SK-N-SH (cell line): ENCODE results near the gene MOBP. TPM values are rescaled to one million over a fixed set of nuclear protein-coding genes. Genes with fewer than 3 reads are reported as not detected.

Source experiments
- CTCF ChIA-PET: fragments of 300-600, 350-600 bp; formaldehyde crosslinking; extraction: SDS; loops from one replicate; lab custom pipeline; 2021; lab: Yijun Ruan, JAX
- POLR2A ChIA-PET: fragments of 350-600 bp; sonication (Branson Sonifier 250); formaldehyde crosslinking; extraction: SDS; loops from one replicate; lab custom pipeline; 2020; ENCODE audit warnings: antibody characterized with exemption, inconsistent platforms; lab: Yijun Ruan, JAX
- DNase-seq: peaks from one replicate; pipeline ENCODE4 v3.0.0; 2012
- H2AFZ ChIP-seq: fragments of 200-600 bp; sonication (generic); 2 replicates; pipeline ENCODE4 v1.8.1; 2016; ENCODE audit warnings: antibody characterized with exemption, mild to moderate bottlenecking, low read depth
- H3F3A ChIP-seq: fragments of 200-600 bp; sonication (generic); replicated peaks from 2 replicates; pipeline ENCODE3; 2016; ENCODE audit warnings: antibody characterized with exemption, mild to moderate bottlenecking; ENCODE audit not compliant: insufficient read depth
- H3K27ac ChIP-seq, 2 experiments: fragments of 200-500 bp in 1 of 2; fragments of 200-600 bp in 1 of 2; sonication (Bioruptor generic) in 1 of 2; sonication (generic), shearing (Covaris generic) in 1 of 2; 2 replicates each; pipeline versions ENCODE4 v1.5.1 to v1.6.1; 2014 to 2016; ENCODE audit warnings: low read depth in 2 of 2, inconsistent platforms in 1 of 2, low read length in 1 of 2, mild to moderate bottlenecking in 1 of 2, mixed read lengths in 1 of 2
- H3K27me3 ChIP-seq: fragments of 200-600 bp; sonication (generic), shearing (Covaris generic); 2 replicates; pipeline ENCODE4 v1.6.1; 2016; ENCODE audit warnings: mixed run types; ENCODE audit not compliant: insufficient read depth
- H3K36me3 ChIP-seq, 2 experiments: fragments of 200-500 bp in 1 of 2; fragments of 200-600 bp in 1 of 2; sonication (Bioruptor generic) in 1 of 2; sonication (generic) in 1 of 2; replicated peaks in 1 of 2; 2 replicates each; pipeline versions ENCODE3 to v1.5.1; 2014 to 2016; ENCODE audit warnings: low read length in 1 of 2, mild to moderate bottlenecking in 1 of 2; ENCODE audit not compliant: insufficient read depth in 2 of 2, control insufficient read depth in 1 of 2
- H3K4me1 ChIP-seq, 2 experiments: fragments of 200-500 bp in 1 of 2; fragments of 200-600 bp in 1 of 2; sonication (Bioruptor generic) in 1 of 2; sonication (generic), shearing (Covaris generic) in 1 of 2; 2 replicates each; pipeline versions ENCODE4 v1.5.1 to v1.6.1; 2014 to 2016; ENCODE audit warnings: low read depth in 1 of 2, low read length in 1 of 2, mixed run types in 1 of 2; ENCODE audit not compliant: insufficient read depth in 2 of 2, control insufficient read depth in 1 of 2
- H3K4me2 ChIP-seq: fragments of 200-600 bp; sonication (generic), shearing (Covaris generic); 2 replicates; pipeline ENCODE4 v1.6.1; 2017; ENCODE audit warnings: mixed run types
- H3K4me3 ChIP-seq, 2 experiments: fragments of 200-500 bp in 1 of 2; fragments of 200-600 bp in 1 of 2; sonication (Bioruptor generic) in 1 of 2; sonication (generic), shearing (Covaris generic) in 1 of 2; 2 replicates each; pipeline versions ENCODE4 v1.5.1 to v1.8.1; 2014 to 2016; ENCODE audit warnings: low read depth in 2 of 2, inconsistent platforms in 1 of 2, low read length in 1 of 2, mild to moderate bottlenecking in 1 of 2, mixed read lengths in 1 of 2, moderate library complexity in 1 of 2
- H3K79me2 ChIP-seq: fragments of 200-600 bp; sonication (generic); 2 replicates; pipeline ENCODE4 v1.8.1; 2017; ENCODE audit warnings: mild to moderate bottlenecking; ENCODE audit not compliant: insufficient read depth
- H3K9ac ChIP-seq: fragments of 200-600 bp; sonication (generic); 2 replicates; pipeline ENCODE4 v1.6.1; 2017; ENCODE audit warnings: mixed run types
- H3K9me2 ChIP-seq: fragments of 200-600 bp; sonication (generic); 2 replicates; pipeline ENCODE4 v1.6.1; 2017; ENCODE audit warnings: mixed run types
- H3K9me3 ChIP-seq: fragments of 200-600 bp; sonication (generic); 2 replicates; pipeline ENCODE4 v1.6.1; 2017; ENCODE audit warnings: mixed run types, mild to moderate bottlenecking, moderate library complexity
- H4K20me1 ChIP-seq: fragments of 200-600 bp; sonication (generic); 2 replicates; pipeline ENCODE4 v1.6.1; 2017; ENCODE audit warnings: mild to moderate bottlenecking, mixed run types; ENCODE audit not compliant: insufficient read depth
- CHD2 ChIP-seq: fragments of 150-350 bp; IDR thresholded peaks from 2 replicates; pipeline ENCODE4 v1.6.1; 2018; ENCODE audit warnings: low read length; ENCODE audit not compliant: partially characterized antibody
- ELF1 ChIP-seq: IDR thresholded peaks from 2 replicates; pipeline ENCODE4 v1.4.0; 2012
- FOSL2 ChIP-seq: IDR thresholded peaks from 2 replicates; pipeline ENCODE4 v1.4.0; 2012; ENCODE audit warnings: low read depth, mild to moderate bottlenecking, moderate library complexity, borderline replicate concordance
- FOXJ3 ChIP-seq: sonication (generic); formaldehyde crosslinking; IDR thresholded peaks from 2 replicates; pipeline ENCODE4 v1.5.1; 2020; ENCODE audit warnings: mild to moderate bottlenecking, missing genetic modification reagents
- FOXM1 ChIP-seq: IDR thresholded peaks from 2 replicates; pipeline ENCODE4 v1.4.0; 2012; ENCODE audit warnings: low read depth, mild to moderate bottlenecking
- GATA2 ChIP-seq: sonication (generic); formaldehyde crosslinking; IDR thresholded peaks from 2 replicates; pipeline ENCODE4 v1.5.0; 2020; ENCODE audit warnings: mild to moderate bottlenecking, missing genetic modification reagents
- MXI1 ChIP-seq: IDR thresholded peaks from 2 replicates; pipeline ENCODE4 v1.6.1; 2012; ENCODE audit warnings: mild to moderate bottlenecking, low read depth, low read length, improper control_type of control experiment
- NFIC ChIP-seq: IDR thresholded peaks from 2 replicates; pipeline ENCODE4 v1.4.0; 2012; ENCODE audit warnings: borderline replicate concordance
- RAD21 ChIP-seq: IDR thresholded peaks from 2 replicates; pipeline ENCODE4 v1.6.1; 2012; ENCODE audit warnings: mild to moderate bottlenecking, low read length
- RFX5 ChIP-seq: IDR thresholded peaks from 2 replicates; pipeline ENCODE4 v1.6.1; 2012; ENCODE audit warnings: mild to moderate bottlenecking, improper control_type of control experiment, low read length
- RXRA ChIP-seq: IDR thresholded peaks from 2 replicates; pipeline ENCODE4 v1.4.0; 2012; ENCODE audit warnings: low read depth, mild to moderate bottlenecking, borderline replicate concordance
- SIN3A ChIP-seq: IDR thresholded peaks from 2 replicates; pipeline ENCODE4 v1.6.1; 2012; ENCODE audit warnings: low read depth, mild to moderate bottlenecking, low read length, moderate library complexity, borderline replicate concordance
- TAF1 ChIP-seq: IDR thresholded peaks from 2 replicates; pipeline ENCODE4 v1.6.1; 2012; ENCODE audit warnings: low read depth, mild to moderate bottlenecking, low read length, moderate library complexity, borderline replicate concordance
- TCF12 ChIP-seq: IDR thresholded peaks from 2 replicates; pipeline ENCODE4 v1.4.0; 2012
- WGBS: methylation state at CpG from one replicate; pipeline ENCODE4 v1.1.6; 2017; ENCODE audit warnings: low lambda C conversion rate; 5-methylcytosine and 5-hydroxymethylcytosine counted together
- polyA plus RNA-seq, 3 experiments: library from polyadenylated mRNA; depleted of rRNA; stranded (reverse); fragments of >200 nt; gene quantifications; 2 replicates each; pipeline ENCODE4 v1.2.3, GENCODE V29; 2012
- TF ChIP-seq, protein P1 (sequence below): fragments of 200-600 bp; sonication (generic); IDR thresholded peaks from 2 replicates; pipeline ENCODE4 v1.6.1; 2017; ENCODE audit warnings: antibody characterized with exemption, mild to moderate bottlenecking, moderate library complexity
- TF ChIP-seq, protein P2 (sequence below): IDR thresholded peaks from 2 replicates; pipeline ENCODE4 v1.4.0; 2012; ENCODE audit warnings: low read depth, borderline replicate concordance
- TF ChIP-seq, protein P3 (sequence below): IDR thresholded peaks from 2 replicates; pipeline ENCODE4 v1.4.0; 2012; ENCODE audit warnings: low read depth, borderline replicate concordance
- TF ChIP-seq, protein P4 (sequence below): IDR thresholded peaks from 2 replicates; pipeline ENCODE4 v1.6.1; 2012; ENCODE audit warnings: mild to moderate bottlenecking, low read depth, low read length, moderate library complexity
- TF ChIP-seq, protein P5 (sequence below): IDR thresholded peaks from 2 replicates; pipeline ENCODE4; 2012
- TF ChIP-seq, protein P6 (sequence below): fragments of 150-350 bp; IDR thresholded peaks from 2 replicates; pipeline ENCODE4 v1.6.1; 2016; ENCODE audit warnings: mild to moderate bottlenecking, low read depth, low read length

Gene MOBP
- polyA plus RNA-seq, 1 of the 3 experiments (the other 2 are of a cell fraction), result not detected

DNA sequence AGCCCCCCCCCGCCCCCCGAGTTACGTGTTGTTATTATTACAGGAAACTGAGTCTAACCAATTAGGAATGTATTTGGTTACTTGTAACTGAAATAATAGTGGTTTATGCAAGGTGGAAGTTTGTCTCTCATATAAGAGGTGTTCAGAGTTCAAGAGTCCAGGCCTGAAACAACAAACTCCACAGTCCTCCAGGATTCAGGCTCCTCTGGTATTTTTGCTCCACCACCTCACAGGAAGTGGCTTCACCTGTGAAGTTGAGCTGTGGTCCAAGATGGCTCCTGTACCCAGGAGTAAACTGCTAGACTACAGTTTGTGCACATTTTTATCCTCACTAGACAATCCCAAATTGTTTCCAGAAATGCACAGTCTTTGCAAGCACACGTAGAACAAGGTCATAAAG lies 27.3 kb downstream of the MOBP start (continued):
- TF ChIP-seq, protein P1, sequence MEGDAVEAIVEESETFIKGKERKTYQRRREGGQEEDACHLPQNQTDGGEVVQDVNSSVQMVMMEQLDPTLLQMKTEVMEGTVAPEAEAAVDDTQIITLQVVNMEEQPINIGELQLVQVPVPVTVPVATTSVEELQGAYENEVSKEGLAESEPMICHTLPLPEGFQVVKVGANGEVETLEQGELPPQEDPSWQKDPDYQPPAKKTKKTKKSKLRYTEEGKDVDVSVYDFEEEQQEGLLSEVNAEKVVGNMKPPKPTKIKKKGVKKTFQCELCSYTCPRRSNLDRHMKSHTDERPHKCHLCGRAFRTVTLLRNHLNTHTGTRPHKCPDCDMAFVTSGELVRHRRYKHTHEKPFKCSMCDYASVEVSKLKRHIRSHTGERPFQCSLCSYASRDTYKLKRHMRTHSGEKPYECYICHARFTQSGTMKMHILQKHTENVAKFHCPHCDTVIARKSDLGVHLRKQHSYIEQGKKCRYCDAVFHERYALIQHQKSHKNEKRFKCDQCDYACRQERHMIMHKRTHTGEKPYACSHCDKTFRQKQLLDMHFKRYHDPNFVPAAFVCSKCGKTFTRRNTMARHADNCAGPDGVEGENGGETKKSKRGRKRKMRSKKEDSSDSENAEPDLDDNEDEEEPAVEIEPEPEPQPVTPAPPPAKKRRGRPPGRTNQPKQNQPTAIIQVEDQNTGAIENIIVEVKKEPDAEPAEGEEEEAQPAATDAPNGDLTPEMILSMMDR, result no peak
- TF ChIP-seq FOXJ3 (CRISPR knock-in tag), result no peak

DNA sequence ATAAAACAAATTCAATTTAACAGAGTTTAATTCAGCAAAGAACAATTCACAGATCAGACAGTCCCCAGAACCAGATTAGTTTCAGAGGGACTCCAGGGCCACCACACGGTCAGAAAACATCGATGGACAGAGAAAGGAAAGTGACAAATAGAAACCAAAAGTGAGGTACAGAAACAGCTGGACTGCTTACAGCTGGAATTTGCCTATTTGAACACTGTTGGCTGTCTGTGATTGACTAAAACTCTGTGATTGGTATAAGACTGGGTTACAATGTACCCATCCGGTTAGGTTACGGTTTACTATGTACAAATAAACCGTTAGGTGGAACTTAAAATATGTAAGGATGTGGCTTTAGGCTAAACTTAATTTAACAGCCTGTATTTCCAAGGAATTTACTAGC lies 30.3 kb downstream of the MOBP start:
- POLR2A ChIA-PET, result no interaction called here

More for the DNA sequence above, 30.3 kb downstream of the MOBP start:
- no peaks in the 10 kb centered on the region for H3K9me2 ChIP-seq
- no peak overlapping the region for H3K27ac ChIP-seq
- H3K9ac ChIP-seq, result no peak overlapping the region
- H3K4me3 ChIP-seq, result no peak overlapping the region
- no peaks in the 10 kb centered on the region for H3K9me3 ChIP-seq
- H3K79me2 ChIP-seq, result no peaks in the 10 kb centered on the region
- no peak for DNase-seq
- CTCF ChIA-PET, result interaction anchor here (0.7 to 6.7 kb wide), 14 partner anchors 8 to 123 kb away, joined by 3 to 145 read pairs (median 8); no protein-coding TSS in a partner anchor
- 0 out of 2 replicates have a peak overlapping the region, but pooled peaks have one; percentile 41 for H2AFZ ChIP-seq
- H3K36me3 ChIP-seq, result no peaks in the 10 kb centered on the region
- H3K4me1 ChIP-seq, result peaks cover 0 to 9% of the 10 kb centered on the region in 2 experiments; a peak in 1 of 4 replicates
- TF ChIP-seq, protein P2, sequence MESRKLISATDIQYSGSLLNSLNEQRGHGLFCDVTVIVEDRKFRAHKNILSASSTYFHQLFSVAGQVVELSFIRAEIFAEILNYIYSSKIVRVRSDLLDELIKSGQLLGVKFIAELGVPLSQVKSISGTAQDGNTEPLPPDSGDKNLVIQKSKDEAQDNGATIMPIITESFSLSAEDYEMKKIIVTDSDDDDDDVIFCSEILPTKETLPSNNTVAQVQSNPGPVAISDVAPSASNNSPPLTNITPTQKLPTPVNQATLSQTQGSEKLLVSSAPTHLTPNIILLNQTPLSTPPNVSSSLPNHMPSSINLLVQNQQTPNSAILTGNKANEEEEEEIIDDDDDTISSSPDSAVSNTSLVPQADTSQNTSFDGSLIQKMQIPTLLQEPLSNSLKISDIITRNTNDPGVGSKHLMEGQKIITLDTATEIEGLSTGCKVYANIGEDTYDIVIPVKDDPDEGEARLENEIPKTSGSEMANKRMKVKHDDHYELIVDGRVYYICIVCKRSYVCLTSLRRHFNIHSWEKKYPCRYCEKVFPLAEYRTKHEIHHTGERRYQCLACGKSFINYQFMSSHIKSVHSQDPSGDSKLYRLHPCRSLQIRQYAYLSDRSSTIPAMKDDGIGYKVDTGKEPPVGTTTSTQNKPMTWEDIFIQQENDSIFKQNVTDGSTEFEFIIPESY, result no peak
- TF ChIP-seq, protein P3, sequence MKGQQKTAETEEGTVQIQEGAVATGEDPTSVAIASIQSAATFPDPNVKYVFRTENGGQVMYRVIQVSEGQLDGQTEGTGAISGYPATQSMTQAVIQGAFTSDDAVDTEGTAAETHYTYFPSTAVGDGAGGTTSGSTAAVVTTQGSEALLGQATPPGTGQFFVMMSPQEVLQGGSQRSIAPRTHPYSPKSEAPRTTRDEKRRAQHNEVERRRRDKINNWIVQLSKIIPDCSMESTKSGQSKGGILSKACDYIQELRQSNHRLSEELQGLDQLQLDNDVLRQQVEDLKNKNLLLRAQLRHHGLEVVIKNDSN, result no peak
- TF ChIP-seq NFIC (no peak), CHD2 (no peak), FOXJ3 (CRISPR knock-in tag) (no peak), RAD21 (no peak), MXI1 (no peak), RFX5 (no peak), FOSL2 (no peak), RXRA (no peak), GATA2 (CRISPR knock-in tag) (no peak), TCF12 (no peak), FOXM1 (no peak), TAF1 (no peak), SIN3A (no peak), ELF1 (no peak)
- TF ChIP-seq, protein P4, sequence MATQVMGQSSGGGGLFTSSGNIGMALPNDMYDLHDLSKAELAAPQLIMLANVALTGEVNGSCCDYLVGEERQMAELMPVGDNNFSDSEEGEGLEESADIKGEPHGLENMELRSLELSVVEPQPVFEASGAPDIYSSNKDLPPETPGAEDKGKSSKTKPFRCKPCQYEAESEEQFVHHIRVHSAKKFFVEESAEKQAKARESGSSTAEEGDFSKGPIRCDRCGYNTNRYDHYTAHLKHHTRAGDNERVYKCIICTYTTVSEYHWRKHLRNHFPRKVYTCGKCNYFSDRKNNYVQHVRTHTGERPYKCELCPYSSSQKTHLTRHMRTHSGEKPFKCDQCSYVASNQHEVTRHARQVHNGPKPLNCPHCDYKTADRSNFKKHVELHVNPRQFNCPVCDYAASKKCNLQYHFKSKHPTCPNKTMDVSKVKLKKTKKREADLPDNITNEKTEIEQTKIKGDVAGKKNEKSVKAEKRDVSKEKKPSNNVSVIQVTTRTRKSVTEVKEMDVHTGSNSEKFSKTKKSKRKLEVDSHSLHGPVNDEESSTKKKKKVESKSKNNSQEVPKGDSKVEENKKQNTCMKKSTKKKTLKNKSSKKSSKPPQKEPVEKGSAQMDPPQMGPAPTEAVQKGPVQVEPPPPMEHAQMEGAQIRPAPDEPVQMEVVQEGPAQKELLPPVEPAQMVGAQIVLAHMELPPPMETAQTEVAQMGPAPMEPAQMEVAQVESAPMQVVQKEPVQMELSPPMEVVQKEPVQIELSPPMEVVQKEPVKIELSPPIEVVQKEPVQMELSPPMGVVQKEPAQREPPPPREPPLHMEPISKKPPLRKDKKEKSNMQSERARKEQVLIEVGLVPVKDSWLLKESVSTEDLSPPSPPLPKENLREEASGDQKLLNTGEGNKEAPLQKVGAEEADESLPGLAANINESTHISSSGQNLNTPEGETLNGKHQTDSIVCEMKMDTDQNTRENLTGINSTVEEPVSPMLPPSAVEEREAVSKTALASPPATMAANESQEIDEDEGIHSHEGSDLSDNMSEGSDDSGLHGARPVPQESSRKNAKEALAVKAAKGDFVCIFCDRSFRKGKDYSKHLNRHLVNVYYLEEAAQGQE, result no peak
- TF ChIP-seq, protein P5, sequence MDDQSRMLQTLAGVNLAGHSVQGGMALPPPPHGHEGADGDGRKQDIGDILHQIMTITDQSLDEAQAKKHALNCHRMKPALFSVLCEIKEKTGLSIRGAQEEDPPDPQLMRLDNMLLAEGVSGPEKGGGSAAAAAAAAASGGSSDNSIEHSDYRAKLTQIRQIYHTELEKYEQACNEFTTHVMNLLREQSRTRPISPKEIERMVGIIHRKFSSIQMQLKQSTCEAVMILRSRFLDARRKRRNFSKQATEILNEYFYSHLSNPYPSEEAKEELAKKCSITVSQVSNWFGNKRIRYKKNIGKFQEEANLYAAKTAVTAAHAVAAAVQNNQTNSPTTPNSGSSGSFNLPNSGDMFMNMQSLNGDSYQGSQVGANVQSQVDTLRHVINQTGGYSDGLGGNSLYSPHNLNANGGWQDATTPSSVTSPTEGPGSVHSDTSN, result no peak
- TF ChIP-seq, protein P6, sequence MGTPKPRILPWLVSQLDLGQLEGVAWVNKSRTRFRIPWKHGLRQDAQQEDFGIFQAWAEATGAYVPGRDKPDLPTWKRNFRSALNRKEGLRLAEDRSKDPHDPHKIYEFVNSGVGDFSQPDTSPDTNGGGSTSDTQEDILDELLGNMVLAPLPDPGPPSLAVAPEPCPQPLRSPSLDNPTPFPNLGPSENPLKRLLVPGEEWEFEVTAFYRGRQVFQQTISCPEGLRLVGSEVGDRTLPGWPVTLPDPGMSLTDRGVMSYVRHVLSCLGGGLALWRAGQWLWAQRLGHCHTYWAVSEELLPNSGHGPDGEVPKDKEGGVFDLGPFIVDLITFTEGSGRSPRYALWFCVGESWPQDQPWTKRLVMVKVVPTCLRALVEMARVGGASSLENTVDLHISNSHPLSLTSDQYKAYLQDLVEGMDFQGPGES, result no peak
- TF ChIP-seq, all 33 proteins: peak for 0
- WGBS, result 61% methylated on average over 5 of the region's 5 CpGs
- H3K27me3 ChIP-seq, result peaks cover 28% of the 10 kb centered on the region
- no peaks in the 10 kb centered on the region for H4K20me1 ChIP-seq
- no peak overlapping the region for H3K4me2 ChIP-seq
- H3F3A ChIP-seq, result no peaks in the 10 kb centered on the region
